Left colon (tissue), 2 donors: ENCODE data around the gene ATXN7L1. TPM values are rescaled to one million over a fixed set of nuclear protein-coding genes. Genes with fewer than 3 reads are reported as not detected.

Source experiments
- ATAC-seq: fragments of 200-7000 bp; cut with Tn5 transposase; one replicate; pipeline ENCODE4 v1.9.1; 2020; ENCODE audit warnings: mild to moderate bottlenecking, moderate library complexity
- DNase-seq, 2 donors: peaks; one replicate each; pipeline ENCODE4 v3.0.0-alpha.2; 2020
- intact Hi-C, 2 donors: fragments of 100-400 bp; cut with DNase I in 1 of 2; cut with micrococcal nuclease in 1 of 2; formaldehyde crosslinking; loops; one replicate each; pipeline versions ENCODE4 v1.11.2 to v1.14.0; 2022; cut with DNase I, micrococcal nuclease
- total RNA-seq, 2 donors: library from RNA; stranded (reverse); fragmentation: NEBNext Ultra II Directional; extraction: Animal tissue kit (Norgen Biotek cat#: 25700); gene quantifications; one replicate each; pipeline ENCODE4 v1.2.1, GENCODE V29; 2021
- donor health status: DM: no; HTN: no; CAD: no.
- donor health status: DM: yes; HTN: yes; CAD: no.

ATXN7L1 gene
- total RNA-seq, 2 donors from 2014 or later = 19.6 to 22.1 TPM

DNA sequence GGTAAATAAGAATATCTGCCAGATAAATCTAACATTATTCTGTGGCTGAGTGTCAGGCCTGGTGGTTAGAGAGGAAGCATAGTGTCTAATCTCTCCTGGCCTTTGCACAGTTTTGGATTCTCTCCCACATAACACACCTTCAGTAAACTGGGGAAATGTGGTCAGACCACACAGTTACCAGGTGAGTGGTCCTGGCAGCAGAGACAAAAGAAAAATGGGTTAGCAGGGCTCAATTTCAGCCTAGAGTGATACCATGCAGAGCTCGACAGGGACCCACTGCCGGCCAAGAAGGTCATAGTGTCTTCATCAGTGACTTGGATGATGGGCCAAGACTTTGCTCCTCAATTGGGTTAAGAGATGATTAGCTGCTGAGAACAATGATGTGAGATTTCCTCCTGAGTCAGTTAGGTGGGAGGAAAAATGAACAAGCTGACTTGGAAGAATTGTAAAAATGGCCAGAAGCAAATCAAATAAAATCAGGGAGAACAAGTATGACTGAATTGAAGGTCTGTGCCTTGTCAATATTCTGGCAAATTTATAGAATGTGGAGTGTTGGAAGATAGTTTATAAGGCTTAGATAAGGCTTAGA lies 225.9 kb downstream of the ATXN7L1 start:
- intact Hi-C loops = loop anchor here in 1 of 2 donors (5.0 to 10.0 kb wide), 2 partner anchors 104 to 392 kb away; no protein-coding TSS in a partner anchor
- ATAC-seq (no peak), DNase-seq (no peak)

DNA sequence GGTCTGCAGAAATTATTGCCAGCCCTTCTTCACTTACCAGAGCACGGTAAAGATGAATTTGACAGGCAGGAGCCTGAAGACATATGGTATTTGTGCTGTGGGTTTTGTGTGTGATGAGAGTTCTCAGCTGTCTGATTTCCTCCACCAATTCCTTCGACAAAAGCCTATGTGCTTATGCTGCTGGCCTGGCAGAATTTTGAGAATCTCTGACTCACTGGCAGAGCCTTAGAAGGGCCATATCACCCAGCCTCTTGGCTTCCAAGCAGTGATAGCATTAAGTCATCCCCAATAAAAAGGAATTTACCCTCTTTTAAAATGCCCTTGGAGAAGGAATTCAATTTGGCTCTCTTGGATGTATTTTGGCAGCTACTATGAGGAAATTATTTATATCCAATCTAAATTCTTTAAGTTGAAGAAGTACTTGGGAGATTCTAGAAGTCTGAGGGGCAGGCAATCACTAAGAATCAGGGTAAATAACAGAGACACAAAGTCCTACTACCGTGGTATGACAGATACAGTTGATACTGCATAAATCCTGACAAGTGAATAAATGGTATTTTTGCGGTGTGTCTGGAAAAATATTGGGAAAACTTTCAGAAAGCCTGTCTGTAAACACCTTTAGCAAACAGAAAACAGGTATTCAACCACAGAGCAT lies 226.5 kb downstream of the ATXN7L1 start:
- ATAC-seq (no peak), DNase-seq (no peak)
- intact Hi-C loops = loop anchor here in 1 of 2 donors (5.0 to 10.0 kb wide), 2 partner anchors 105 to 392 kb away; no protein-coding TSS in a partner anchor

DNA sequence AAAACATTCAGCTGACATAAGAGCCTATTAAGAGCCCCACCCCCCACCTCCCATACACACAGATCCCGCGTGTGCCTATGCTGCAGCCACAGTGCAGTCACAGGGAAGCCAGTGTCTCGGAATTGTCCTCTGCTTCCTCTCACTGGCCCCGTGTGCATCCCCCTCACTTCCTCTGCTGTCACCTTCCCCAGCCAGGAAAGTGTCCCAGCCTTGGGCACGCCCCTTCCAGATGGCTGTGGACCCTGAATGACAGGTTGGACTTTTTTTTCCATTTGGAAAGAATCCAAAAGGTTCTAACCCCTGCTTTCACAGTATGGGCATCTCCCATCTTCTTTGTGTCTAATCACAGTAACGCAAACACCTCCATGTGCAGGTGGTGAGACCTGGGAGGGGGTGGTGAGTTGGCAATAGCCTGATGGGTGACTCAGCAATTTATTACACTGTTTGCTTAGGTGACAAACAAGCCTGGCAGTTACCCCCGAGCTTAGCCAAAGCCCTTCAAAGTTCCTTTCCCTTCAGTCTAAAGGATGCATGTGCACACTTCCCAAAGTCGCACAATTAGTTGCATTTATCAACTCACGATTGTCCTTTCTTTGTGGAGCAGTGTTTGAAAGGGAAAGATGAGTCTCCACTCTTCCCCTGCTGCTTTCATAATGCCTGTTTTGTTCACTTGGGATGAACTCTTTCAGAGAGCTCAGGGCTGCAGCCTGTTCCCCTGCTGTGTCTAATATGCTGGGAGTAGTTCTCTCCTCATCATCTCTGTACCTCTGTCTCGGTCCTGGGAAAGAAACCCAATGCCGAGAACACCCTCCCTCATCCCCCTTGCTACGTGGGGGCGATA lies 227.6 kb downstream of the ATXN7L1 start:
- DNase-seq = peak in 1 of 2 donors; percentile 42
- intact Hi-C loops = no loop called here
- peak; percentile 68 for ATAC-seq

DNA sequence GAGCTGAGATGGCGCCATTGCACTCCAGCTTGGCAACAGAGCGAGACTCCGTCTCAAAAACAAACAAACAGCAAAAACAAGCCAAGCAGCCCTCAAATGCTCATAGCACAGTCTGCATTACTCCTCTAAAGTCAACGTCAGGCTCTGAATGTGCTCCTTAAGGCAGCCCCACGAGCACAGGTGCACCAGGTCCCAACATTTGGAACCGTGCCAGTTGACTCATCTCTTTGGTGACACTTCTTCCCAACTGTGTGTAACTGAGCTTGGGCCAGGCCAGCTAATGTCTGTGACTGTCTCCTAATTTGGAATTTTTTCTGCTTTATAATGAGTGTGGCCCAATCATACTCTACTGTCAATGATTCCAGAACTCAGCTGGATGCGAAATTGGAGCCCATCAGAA lies 228.8 kb downstream of the ATXN7L1 start:
- no peak for DNase-seq
- no peak for ATAC-seq
- intact Hi-C loops = no loop called here

DNA sequence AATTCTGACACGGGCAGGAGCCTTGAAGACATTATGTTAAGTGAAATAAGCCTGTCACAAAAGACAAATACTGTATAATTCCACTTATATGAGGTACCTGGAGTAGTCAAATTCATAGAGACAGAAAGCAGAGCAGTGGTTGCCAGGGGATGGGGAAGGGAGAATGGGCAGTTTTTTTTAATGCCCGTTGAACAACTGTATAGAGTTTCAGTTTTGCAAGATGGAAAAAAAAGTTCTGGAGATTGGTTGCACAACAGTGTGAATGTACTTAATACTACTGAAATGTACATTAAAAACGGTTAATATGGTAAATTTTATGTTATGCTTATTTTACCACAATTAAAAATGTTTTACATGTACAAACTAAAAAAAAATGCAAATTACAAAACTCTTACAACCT lies 231.5 kb downstream of the ATXN7L1 start:
- DNase-seq = no peak
- intact Hi-C loops = no loop called here
- ATAC-seq = no peak

DNA sequence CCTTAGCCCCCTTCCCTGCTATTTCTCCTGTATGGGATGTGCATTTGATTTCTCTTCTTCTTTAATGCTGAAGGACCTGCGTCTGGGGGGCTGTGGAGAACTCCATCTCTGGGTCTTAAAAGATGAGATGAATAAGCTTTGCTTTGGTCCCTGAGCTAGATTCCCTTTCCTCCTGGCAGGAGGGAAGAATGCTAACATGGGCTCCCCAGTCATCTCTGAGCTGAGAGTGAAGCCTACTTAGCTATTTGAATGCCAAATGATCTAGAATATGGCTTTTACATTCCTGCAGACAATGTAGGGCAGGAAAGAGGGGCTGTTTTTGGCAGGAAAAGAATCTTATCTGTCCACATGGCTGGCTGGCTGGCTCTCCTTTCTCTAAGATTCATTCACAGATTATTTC lies 232.5 kb downstream of the ATXN7L1 start:
- ATAC-seq (no peak), DNase-seq (no peak)
- intact Hi-C loops = no loop called here

DNA sequence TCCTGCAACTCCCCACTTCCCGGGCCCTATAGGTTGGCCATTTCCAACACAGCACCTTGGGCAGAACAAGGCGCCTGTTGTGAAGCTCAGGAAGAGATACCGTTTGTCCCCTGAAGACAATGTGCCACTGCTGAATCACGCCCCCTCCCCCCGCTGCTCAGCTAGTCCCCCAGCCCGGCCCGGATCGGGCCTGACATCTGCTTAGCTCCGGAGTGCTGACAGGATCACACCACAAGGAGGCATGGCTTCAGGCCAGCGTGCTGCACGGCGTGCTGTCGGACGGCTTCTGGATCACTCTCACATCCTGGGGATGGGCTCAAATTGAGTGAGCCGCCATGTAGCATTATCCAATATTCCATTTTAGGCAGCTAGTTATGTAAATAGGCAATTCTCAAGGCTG lies 233.0 kb downstream of the ATXN7L1 start:
- DNase-seq = no peak
- intact Hi-C loops = no loop called here
- ATAC-seq = no peak

DNA sequence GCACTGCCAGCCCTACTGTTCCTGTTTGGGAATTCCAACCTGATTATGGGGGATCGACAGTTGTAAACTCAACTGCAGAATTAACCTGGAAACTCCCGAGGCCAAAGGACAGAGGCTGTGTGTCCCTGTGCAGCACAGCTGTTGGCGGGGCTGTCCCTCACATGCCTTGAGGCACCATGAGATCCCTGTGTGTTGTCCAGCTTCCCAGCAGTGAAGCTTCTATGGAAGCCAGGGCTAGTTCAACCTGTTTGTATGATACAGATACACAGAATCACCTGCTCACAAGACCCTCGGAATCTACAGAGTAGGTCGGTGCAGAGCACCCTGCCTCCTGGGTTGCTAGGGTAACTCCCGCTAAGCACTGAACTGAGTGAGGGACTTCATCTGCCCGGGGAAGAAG lies 234.1 kb downstream of the ATXN7L1 start:
- ATAC-seq (no peak), DNase-seq (no peak)
- intact Hi-C loops = no loop called here

DNA sequence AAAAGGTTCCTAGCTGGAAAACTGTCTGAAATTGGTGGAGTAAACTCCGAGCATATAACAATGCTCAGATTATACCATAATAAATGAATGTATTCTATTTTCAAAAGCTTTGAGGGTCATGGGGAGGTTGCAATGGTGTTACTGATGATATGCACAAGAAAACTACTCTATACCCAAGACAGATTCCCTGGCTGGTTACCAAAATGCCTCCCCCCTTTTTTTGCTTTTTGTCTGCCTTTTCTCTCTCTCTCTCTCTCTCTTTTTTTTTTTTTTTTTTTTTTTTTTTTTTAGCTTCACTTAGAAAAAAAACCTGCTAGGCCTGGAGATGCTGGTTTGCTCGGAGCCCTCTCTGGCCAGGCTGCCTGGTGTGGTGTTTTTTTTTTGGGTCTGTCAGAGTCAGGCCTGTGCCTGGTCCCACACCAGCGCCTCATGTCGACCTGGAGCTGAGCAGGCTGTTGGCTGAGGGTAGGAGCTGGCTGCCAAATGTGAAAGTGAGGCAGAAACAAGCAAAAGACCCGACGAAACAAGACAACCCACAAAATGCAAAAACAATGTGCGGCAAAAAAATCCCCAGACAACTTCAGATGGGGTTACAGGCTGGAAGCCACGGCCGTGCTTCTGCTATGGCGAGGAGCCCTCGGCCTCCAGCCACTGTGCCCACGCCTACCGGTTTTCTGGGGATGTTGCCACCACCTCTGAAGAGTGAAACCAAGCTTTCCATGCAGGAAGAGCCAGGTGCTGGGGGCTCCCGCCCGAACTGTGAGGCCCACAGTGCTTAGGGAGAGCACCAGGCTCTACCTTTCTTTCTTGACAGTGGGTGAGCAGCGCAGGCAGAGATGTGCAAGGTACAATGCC lies 235.2 kb downstream of the ATXN7L1 start:
- intact Hi-C loops = no loop called here
- DNase-seq (no peak), ATAC-seq (no peak)

DNA sequence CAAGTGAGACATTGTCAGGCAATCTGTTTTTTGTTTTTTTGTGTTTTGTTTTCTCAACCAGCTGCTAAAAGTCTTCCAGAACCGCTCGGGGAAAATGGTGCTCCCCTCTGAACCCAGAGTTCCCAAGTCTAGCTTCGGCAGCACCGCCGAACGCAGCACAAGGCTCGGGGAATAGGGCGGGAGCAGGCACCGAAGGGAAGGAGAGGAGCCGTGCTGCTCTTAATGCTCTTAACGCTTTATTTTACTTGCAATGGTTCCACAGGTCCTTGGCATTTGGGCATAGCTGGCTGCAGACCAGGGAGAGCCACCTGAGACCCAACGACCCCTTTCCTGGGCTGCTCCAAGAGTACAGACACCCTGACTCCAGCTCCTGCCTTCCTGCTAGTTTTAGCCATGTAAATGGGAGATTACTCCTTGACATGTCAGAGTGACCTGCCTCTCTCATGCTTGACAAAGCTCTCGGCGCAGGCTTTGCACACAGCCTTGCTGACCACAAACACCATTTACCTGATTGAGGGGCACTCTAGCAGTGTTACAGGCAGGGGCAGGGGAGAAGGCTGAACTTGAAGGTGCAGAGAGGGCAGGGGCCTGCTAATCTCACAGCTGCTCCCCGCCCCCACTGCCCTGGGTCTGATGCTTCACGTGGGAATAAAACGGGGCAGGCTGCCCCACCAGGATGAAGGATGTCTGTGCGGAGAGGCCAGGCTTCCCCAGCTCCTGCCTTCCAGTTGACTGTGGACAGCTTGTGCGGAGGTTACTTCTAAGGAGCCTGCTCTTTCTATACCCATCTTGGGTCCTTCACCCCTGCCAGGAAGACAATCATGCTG lies 236.5 kb downstream of the ATXN7L1 start:
- ATAC-seq (peak; percentile 48), DNase-seq (no peak)
- intact Hi-C loops = no loop called here

DNA sequence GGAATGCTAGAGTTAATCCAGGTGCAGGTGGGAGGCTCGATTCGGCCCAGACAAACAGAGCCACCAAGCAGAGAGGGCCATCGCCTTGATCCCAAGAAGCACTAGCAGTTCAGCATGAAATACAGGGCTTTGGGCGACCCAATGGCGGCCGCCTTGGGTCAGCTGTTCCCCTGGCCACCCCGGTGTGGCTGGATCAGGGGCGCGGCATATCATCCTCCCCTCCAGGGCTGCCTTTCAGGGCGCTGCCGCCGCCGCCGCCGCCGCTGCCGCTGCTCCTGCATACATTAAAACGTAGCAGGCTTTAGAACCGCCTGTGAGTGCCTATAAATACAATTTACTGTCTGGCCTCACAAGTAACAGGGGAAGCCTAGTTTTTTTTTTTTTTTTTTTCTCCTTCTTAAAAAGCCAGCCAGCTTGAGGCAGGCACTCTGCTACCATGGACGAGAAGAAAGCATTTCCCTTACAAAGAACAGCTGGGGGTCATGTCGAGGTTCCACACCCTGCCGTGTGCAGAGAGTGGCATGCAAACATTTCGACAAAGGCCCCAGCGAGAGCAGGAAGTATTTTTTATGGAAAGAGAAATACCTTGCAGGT lies 237.4 kb downstream of the ATXN7L1 start:
- DNase-seq (peak; percentile 46 to 66), ATAC-seq (peak; percentile 88)
- intact Hi-C loops = no loop called here

DNA sequence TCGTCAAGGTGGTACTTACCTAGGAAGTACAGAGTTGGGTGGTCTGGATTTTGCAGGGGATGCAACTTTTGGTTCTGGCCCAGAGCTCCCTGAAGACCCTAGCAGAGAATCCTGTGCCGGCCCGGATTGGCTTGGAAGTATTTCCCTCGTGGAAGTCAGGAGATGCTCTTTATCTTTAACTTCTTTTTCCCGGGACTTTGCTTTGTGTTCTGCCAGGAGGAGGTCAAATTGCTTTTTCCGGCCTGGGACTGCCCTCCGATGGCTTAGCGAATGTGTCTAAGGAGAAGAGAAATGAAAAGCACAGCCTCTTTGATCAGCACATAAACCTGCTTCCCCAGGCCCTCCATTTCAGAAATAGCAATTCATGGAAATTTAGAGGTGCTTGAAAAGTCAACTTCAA lies 238.1 kb downstream of the ATXN7L1 start:
- no peak for ATAC-seq
- intact Hi-C loops = no loop called here
- DNase-seq = no peak

DNA sequence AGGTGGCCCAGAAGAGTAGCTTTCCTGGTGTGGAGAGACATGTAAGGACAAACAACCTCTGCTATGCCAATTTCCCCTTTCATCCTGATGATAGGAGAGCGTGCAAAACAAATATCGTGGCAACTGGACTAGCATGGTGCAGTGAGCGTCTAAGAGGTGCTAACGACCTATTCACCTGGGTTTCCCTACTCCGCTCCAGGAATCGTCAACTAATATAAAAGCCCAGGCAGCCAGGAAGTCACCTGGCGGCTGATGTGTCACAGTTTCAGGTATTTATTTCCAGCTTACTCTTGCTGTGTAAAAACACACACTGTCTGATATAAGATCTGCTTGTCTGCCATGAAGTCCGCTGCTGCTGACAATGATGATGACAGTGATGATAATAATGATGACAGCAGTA lies 238.6 kb downstream of the ATXN7L1 start:
- DNase-seq (no peak), ATAC-seq (no peak)
- intact Hi-C loops = no loop called here

DNA sequence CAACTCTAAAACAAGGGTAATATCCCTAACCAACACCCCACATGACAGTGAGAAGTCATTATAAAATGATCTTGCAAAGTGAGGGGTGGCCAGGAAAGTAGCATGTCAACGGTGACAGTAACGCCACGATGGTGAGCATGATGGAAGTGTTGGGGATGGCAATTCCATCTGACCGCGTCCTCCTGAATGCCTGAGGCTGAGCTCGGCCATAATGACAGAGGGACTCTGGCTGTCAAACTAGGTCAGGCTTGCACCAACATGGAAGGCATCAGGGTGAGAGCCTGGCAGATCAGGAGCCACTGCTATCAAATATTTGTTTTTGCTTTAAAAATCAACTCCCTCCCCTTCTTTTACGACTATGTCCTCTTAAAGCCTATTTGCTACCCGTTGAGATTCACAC lies 239.4 kb downstream of the ATXN7L1 start:
- DNase-seq (no peak), ATAC-seq (no peak)
- intact Hi-C loops = no loop called here

DNA sequence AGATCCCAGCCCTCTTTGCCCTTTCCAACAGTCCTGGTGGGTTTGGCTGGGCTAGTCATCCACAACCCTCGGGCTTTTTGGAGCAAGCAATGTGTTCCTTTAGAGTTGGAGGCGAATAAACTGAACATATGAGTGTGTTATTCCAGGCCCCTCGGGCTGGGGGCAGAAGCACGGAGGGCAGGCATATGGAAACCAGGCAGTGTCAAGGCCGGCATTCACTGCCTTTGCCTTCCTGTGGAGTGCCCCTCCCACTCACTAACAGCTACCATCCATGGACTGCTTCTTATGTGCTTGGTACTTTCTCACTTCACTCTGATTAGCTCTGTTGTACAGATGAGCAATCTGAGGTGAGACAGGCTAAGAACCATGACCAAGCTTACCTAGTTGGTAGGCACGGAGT lies 241.2 kb downstream of the ATXN7L1 start:
- intact Hi-C loops = no loop called here

DNA sequence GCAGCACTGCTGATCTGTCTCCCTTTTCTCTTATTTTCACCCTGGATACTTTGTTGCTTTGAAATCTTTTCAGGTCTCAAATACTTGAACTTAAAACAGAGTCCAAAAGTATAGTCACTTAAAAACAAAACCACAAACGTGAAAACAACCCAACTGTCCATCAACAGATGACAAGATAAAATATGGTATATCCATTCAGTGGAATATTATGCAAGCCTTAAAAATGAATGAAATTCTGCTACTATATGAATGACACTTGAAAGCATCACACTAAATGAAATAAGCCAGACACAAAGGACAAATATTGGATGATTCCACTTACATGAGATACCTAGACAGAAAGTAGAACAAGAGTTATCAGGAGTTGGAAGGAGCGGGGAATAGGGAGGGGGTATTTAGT lies 250.4 kb downstream of the ATXN7L1 start:
- ATAC-seq (no peak), DNase-seq (no peak)
- intact Hi-C loops = no loop called here

More for the DNA sequence above, 241.2 kb downstream of the ATXN7L1 start:
- DNase-seq (no peak), ATAC-seq (no peak)

DNA sequence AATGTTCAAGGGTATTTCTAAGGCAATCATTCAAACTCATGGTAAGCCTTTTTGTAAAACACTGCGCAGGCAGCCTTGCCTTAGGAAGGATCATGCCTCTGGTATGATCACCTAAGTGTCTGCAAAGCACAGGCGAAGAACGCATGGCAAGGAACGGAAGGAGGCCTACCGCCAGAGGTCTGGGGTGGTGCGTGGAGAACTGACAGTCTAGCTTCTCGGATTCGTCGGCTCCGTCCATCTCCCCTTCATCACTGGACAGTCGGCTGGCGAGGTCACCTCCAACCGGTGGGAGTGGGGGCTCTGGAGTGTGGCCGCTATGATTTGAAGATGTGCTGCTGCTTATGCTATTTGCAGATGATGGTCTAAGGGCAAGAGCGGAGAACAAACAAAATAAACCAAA lies 252.5 kb downstream of the ATXN7L1 start:
- intact Hi-C loops = no loop called here
- ATAC-seq (no peak), DNase-seq (no peak)

DNA sequence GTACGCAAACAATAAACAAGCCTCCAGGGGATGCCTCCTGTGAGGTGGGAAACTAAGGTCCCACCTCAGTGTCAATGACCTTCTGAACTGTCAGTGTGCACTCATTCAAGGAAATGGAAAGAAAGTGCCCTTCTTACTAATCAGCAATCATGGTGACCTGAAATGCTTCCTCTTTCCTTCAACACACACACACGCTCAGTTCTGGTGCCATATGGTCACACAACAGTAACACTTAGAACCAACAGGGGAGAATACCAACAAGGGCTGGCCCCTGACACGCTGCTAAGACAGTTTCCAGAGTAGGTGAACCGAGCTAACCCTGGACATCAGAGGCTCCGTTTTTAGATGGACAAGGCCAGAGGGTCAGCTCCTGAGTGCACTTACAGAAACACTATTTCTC lies 253.0 kb downstream of the ATXN7L1 start:
- DNase-seq (no peak), ATAC-seq (no peak)
- intact Hi-C loops = no loop called here
